ENCODE results near the gene NUDT5.

GRCh38 chr10:12184165-12184564 is 11.5 kb downstream of the NUDT5 start:
- TF ChIP-seq ATF3 (CRISPR knock-in tag; conservative IDR thresholded peaks at IDR 0.05), result no peak
- no peak for TF ChIP-seq SMAD3 (CRISPR knock-in tag; IDR thresholded peaks at IDR 0.05; ENCODE audit: borderline replicate concordance)
- TF ChIP-seq CREB1 (CRISPR knock-in tag; IDR thresholded peaks at IDR 0.05), result no peak
- no peak for TF ChIP-seq NFYB (CRISPR knock-in tag; conservative IDR thresholded peaks at IDR 0.05; ENCODE audit: low read depth)
- TF ChIP-seq FOXJ3 (CRISPR knock-in tag; IDR thresholded peaks at IDR 0.05; ENCODE audit: borderline replicate concordance), result no peak
- no peak for TF ChIP-seq FOXK1 (CRISPR knock-in tag; IDR thresholded peaks at IDR 0.05)
- TF ChIP-seq CTCF (IDR thresholded peaks at IDR 0.05), result no peak
- no peak for TF ChIP-seq ZNF138 (CRISPR knock-in tag; conservative IDR thresholded peaks at IDR 0.05)
- no peak for TF ChIP-seq ZNF512 (CRISPR knock-in tag; IDR thresholded peaks at IDR 0.05; ENCODE audit: borderline replicate concordance)
- no peak for TF ChIP-seq ZNF317 (CRISPR knock-in tag; IDR thresholded peaks at IDR 0.05; ENCODE audit: borderline replicate concordance, low read depth)
- no peak for TF ChIP-seq ESRRA (CRISPR knock-in tag; IDR thresholded peaks at IDR 0.05; ENCODE audit: borderline replicate concordance)
- TF ChIP-seq ETV6 (CRISPR knock-in tag; IDR thresholded peaks at IDR 0.05), result no peak
- no peak for TF ChIP-seq STAT6 (CRISPR knock-in tag; conservative IDR thresholded peaks at IDR 0.05; ENCODE audit: low read depth)
- TF ChIP-seq ELF4 (CRISPR knock-in tag; IDR thresholded peaks at IDR 0.05; ENCODE audit: low read depth), result no peak
